GM12873 (cell line): ENCODE measurements around the gene PHACTR1.

Source experiments
- CTCF ChIP-seq: IDR thresholded peaks from 2 replicates; pipeline ENCODE4 v1.5.1; 2012; ENCODE audit warnings: low read depth, mild to moderate bottlenecking, moderate library complexity, low read length, control low read depth; ENCODE audit not compliant: insufficient read depth; ENCODE audit errors: missing control alignments

The PHACTR1 gene

GRCh38 chr6:13274707-13275434 lies 558.3 kb downstream of the PHACTR1 start:
- no peak for TF ChIP-seq CTCF

DNA sequence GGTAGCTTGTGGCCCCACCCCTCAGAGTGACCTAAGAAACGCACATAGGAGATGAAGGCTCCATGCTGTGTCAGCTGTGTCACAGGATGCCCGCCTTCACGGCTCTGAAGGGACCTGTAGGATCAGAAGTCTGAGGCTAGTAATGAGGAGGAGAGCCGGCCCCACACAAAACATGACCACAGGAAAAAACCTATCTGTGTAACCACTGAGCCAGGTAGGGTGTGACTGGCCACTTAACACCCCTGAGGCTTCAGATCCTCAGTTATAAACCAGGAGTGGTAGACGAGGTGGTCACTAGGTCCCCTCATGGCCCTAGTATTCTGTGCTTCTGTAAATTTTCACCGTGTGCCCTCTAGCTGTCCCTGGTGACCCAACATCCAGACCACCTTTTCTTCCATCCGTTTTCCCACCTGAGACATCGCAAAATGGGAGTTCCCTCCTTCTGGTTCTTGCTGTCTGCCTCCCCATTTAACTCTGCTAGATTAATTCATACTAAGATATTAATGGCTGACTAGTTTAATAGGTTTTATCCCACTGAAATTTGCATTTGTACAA lies 558.9 kb downstream of the PHACTR1 start:
- no peak for TF ChIP-seq CTCF

DNA sequence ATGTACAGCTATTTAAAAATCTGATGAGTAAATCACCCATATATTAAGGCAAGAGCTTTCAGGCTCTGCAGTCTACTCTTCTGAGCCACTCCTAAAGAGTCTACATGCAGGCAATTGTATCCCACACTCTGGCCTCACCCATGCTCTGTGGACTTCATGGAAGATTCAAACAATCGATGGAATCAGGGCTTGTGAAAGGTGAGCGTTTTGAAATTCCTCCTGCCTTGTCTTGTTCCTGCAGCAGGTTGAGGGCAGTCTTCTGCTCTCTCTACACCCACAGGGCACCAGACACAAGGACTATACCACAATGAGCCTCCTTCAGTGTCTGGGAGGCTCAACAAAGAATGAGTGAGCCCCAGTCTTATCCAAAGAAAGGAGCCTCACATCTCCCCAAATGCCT lies 560.7 kb downstream of the PHACTR1 start:
- no peak for TF ChIP-seq CTCF

DNA sequence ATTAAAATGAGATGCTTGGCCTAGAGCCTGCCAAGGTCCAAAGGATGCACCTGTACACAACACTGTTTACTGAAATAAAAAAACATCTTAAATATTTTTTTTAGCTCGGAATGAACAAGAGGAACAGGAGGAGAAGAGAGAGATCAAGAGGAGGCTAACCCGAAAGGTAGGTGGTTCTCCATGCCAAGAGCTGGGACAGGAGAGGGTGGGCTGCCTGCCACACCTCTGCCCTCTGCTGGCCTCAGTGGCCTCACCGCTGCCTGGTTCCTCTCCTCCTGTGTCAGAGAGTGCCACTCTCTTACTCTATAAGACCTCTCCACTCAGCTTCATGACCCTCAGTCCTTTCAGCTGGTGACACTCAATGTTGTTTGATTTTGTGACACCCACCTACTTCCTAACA lies 561.6 kb downstream of the PHACTR1 start:
- peak; percentile 60 for TF ChIP-seq CTCF

DNA sequence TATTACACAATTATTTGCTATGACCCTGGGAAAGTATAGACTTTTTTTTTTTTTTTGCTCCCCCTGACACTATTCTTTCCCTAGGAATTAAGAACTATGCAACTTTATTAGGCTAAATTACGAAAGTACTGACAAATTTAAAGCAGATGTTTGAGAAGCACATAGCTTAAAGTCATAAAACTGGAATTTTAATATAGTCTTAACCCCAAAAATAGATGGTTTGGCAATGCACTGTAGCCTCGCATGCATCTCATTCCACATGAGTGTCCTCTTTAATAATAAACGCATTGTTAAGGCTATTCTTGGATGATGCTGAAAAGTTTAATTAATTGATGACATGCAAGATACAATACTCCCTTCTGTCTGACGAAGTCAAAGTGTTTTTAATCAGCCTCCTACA lies 562.4 kb downstream of the PHACTR1 start:
- TF ChIP-seq CTCF: no peak

DNA sequence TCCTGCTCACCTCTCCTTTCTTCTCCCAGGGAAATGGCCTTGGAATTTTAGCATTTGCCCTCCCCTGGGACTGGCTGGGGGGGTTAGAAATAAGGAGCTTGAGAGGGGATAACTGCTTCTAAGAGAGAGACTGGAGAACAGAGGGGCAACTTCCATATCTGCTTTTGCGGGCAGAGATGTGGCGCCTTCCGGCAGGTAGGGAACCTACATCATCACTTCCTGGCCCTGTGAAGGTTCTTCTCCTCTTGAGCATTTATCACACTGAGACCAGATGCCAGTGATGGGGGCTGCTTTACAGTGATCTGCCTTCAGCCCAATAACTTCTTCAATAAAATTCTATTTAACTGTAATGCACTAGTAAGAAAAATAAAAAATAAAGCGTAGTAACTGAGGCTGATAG lies 563.7 kb downstream of the PHACTR1 start:
- TF ChIP-seq CTCF: no peak

GRCh38 chr6:13281686-13282085 lies 565.1 kb downstream of the PHACTR1 start:
- TF ChIP-seq CTCF: no peak
